Kidney tubule cell (primary cell): ENCODE results near the gene CRY2.

Experiments used
- DNase-seq: peaks from one replicate; pipeline ENCODE4 v3.0.0-alpha.2; 2018; ENCODE audit warnings: low spot score

The CRY2 gene

DNA sequence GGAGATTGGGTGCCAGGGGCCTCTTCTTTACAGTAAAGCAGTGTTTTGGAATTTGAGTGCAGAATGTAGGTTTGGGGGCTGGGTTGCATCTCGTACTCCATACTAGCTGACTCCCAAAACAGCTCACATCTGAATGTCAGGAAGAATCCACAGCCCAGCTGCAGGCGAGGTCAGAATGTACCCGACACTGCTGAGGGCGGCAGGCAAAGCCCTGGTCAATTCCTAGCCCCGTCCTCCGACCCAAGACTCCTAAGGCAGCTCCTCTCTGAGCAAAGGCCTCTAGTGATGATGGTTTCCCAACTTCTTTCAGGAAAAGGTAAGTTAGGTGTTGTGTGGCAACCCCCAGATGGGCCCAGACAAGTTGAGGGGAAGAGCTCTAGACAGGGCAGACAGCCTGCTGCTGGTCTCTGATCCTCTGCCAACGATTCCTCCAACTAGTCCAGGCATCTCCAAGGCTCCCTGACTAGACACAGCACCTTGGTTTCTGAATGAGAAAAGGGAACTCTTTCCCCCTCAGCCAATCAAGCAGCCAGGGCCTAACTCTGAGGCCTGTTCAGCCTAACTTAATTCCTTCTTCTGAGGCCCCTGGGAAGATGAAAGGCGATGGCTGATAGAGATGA is 83.8 kb downstream of the CRY2 start:
- DNase-seq = no peak

DNA sequence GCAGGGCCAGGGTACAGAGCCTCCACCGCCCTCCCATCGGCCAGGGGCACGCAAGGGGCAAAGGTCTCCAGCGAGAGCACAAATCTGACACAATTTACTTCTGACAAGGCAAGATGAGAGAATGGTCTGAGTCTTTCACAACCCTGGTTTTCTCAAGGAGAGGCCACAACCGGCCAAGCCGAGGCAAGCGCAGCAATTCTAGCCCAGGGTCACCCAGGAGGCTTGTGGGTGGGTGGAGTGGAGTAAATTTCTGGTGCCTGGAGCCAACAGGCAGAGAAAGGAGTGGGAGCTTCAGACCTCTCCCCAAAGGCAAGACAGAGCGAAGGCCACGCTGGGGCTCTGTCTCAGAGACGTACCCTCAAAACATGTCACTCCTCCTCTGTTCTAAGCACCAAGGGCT is 84.5 kb downstream of the CRY2 start:
- DNase-seq = no peak

DNA sequence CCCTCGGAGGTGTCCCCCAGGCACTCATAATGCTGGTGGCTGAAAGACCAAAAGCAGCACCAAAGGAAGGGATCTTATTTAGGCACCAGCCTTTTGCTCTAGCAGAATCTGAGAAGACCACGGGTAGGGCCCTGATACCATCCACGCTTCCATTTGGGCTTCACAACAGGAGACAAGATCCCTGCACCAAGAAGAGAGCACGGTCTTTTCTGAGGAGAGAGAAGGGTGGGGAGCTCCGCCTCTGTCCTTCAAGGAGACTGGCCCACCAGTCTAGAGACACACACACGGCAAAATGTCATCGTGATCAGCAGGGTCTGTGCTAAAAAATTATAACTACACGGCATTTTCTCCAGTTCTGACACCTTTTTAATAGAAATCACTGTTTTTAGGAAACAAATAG is 84.9 kb downstream of the CRY2 start:
- no peak for DNase-seq
